Bronchial epithelial cell (primary cell): ENCODE measurements around the gene STOML1. TPM values are rescaled to one million over a fixed set of nuclear protein-coding genes. Genes with fewer than 3 reads are reported as not detected.

ENCODE experiments used
- DNase-seq: peaks from one replicate; pipeline ENCODE4 v3.0.0-alpha.2; 2010; ENCODE audit warnings: low read depth
- FAIRE-seq: peaks from 2 replicates; lab custom pipeline; 2011; peaks lifted over from hg19 to GRCh38; lab: Jason Lieb, UNC
- H3K27me3 ChIP-seq: 2 replicates; pipeline ENCODE4 v1.5.1; 2011; ENCODE audit warnings: low read length; ENCODE audit not compliant: control insufficient read depth, insufficient read depth
- H3K36me3 ChIP-seq: 2 replicates; pipeline ENCODE4 v1.5.1; 2011; ENCODE audit warnings: low read length; ENCODE audit not compliant: control insufficient read depth, insufficient read depth
- H3K4me3 ChIP-seq: 2 replicates; pipeline ENCODE4 v1.5.1; 2011; ENCODE audit warnings: mild to moderate bottlenecking, low read depth, low read length, control low read depth
- total RNA-seq: library from RNA; depleted of rRNA; stranded (reverse); fragments of >200 nt; gene quantifications from 2 replicates; pipeline ENCODE4 v1.2.1, GENCODE V29; 2014
- TF ChIP-seq, protein P1 (sequence below): IDR thresholded peaks from 2 replicates; pipeline ENCODE4 v1.5.1; 2011; ENCODE audit warnings: mild to moderate bottlenecking, moderate library complexity, low read length, control low read depth, inconsistent platforms; ENCODE audit not compliant: insufficient read depth, severe bottlenecking

The STOML1 gene
- total RNA-seq, 1 donor from 2014 or later = 9.5 TPM

DNA sequence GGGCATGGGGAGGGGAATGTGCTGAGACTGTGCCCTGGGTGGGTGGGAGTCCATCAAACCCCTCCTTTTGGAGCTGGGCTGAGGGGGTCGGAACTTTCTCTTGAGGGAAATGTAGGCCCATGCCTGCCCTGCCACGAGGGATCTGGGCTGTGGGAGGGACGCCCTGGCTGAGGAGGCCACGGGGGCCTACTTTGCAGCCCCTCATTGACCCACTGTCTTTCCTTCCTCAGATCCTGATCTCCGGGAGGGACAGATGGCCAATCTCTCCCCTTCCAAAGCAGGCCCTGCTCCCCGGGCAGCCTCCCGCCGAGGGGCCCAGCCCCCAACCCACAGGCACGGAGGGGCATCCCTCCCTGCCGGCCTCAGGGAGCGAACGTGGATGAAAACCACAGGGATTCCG is 40.5 kb downstream of the STOML1 start:
- Histone ChIP-seq H3K4me3 (no peak overlapping the region), H3K27me3 (no peaks in the 10 kb centered on the region), H3K36me3 (no peaks in the 10 kb centered on the region)
- DNase-seq (no peak), FAIRE-seq (no peak)
- TF ChIP-seq, protein P1, sequence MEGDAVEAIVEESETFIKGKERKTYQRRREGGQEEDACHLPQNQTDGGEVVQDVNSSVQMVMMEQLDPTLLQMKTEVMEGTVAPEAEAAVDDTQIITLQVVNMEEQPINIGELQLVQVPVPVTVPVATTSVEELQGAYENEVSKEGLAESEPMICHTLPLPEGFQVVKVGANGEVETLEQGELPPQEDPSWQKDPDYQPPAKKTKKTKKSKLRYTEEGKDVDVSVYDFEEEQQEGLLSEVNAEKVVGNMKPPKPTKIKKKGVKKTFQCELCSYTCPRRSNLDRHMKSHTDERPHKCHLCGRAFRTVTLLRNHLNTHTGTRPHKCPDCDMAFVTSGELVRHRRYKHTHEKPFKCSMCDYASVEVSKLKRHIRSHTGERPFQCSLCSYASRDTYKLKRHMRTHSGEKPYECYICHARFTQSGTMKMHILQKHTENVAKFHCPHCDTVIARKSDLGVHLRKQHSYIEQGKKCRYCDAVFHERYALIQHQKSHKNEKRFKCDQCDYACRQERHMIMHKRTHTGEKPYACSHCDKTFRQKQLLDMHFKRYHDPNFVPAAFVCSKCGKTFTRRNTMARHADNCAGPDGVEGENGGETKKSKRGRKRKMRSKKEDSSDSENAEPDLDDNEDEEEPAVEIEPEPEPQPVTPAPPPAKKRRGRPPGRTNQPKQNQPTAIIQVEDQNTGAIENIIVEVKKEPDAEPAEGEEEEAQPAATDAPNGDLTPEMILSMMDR = no peak

DNA sequence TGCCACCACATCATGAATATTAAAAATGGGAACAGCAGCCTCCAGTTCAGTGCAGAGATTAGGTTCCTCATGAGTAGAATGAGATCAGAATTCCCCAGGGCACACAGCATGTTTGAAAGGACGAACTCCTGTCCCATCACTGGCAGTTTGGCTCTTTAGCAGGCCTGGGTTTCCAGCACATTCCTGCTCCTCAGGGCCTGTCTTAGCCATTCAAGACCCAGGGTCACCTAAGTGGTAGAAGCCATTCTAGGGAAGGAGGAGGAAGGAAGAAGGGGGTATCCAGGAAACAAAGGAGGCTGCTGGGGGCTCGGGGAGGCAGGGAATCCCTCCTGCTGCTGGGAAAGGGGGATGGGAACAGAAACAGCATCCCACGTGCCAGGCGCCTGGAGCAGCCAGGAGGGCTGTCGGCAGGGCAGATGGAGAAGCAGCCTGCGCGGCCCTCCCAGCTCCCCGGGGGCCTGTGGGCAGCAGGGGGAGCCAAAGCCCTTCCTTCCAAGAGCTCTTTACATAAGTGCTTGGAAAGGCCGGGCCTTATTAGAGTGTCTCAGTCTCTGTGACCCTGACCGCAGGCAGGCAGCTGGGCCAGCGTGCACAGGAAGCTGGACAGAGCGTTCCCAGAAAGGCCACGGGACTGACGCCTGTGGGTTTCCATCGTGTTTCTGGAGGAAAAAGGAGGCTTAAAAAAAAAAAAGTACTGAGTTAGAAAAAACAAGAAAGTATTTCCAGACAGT is 41.1 kb downstream of the STOML1 start:
- FAIRE-seq = no peak
- Histone ChIP-seq H3K27me3 (no peaks in the 10 kb centered on the region), H3K4me3 (no peak overlapping the region), H3K36me3 (no peaks in the 10 kb centered on the region)
- peak; percentile 60 for DNase-seq
- TF ChIP-seq, protein P1 = peak; percentile 78

DNA sequence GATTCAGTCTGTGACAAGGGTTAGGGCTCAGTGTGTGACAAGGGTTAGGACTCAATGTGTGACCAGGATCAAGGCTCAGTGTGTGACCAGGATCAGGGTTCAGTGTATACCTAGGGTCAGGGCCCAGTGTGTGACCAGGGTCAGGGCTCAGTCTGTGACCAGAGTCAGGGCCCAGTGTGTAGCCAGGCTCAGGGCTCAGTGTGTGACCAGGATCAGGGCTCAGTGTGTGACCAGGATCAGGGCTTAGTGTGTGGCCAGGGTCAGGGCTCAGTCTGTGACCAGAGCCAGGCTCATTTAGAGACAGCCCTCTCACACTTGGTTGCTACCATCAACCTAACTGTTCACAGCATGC is 41.6 kb downstream of the STOML1 start:
- TF ChIP-seq, protein P1 = no peak
- Histone ChIP-seq H3K36me3 (no peaks in the 10 kb centered on the region), H3K27me3 (no peaks in the 10 kb centered on the region), H3K4me3 (no peak overlapping the region)
- no peak for DNase-seq
- no peak for FAIRE-seq

DNA sequence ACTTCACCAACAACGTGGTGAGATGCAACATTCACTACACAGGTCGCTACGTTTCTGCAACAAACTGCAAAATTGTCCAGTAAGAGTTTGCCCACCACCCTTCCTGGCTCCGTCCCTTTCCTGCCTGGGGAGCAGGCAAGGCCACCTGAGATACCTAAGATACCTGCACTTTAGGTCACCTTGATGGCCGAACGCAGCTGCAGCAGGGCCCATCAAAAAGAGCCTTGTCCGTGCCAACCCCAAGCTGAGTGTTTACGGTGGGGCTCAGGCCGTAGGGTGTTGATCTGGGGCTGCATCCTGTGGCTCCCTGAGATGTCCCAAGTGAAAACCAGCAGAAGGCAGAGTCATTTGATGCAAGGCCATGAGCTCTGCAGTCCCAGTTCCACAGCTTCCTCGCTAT is 42.6 kb downstream of the STOML1 start:
- TF ChIP-seq, protein P1 = no peak
- FAIRE-seq = peak; percentile 68
- Histone ChIP-seq H3K4me3 (no peak overlapping the region), H3K27me3 (no peaks in the 10 kb centered on the region), H3K36me3 (no peaks in the 10 kb centered on the region)
- no peak for DNase-seq

DNA sequence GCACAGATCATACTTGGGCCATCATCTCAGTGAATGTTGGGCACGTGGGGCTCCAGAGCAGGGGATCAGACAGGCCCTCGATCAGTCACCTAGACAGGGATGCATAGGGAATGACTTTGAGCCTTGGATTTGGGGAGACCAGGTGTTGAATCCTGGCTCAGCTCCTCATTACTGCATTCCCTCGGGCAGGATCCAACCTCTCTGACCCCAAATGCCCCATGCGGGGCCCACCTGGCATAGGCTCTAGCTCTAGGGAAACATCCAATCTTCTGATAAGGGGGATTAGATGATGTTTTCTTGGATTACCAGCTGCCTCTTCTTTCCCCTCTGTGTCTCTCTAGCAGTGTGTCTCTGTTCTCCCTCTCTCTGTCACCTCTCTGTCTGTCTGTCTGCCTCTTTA is 43.1 kb downstream of the STOML1 start:
- Histone ChIP-seq H3K36me3 (no peaks in the 10 kb centered on the region), H3K4me3 (no peak overlapping the region), H3K27me3 (no peaks in the 10 kb centered on the region)
- TF ChIP-seq, protein P1 = no peak
- no peak for DNase-seq
- no peak for FAIRE-seq

DNA sequence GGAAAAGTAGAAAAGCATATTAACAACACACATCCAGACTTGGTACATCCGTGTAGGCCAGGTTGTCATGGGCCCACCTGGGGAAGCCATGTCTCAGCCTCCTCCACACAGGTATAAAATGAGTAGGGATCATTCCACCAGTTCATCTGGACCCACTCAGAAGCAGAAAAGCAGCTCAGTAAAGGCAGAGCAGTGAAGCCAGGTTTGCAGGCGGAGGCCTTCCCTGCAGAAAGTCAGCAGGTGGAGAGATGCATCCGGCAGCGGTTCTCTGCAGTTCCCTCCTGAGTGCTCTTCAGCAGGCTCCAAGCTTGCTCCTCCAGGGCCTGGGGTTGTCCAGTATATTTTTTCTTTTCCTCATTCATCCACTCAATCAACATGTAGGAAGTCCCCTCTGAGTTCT is 43.7 kb downstream of the STOML1 start:
- no peaks in the 10 kb centered on the region for H3K36me3 ChIP-seq
- no peak for DNase-seq

More for the DNA sequence above, 43.7 kb downstream of the STOML1 start:
- no peak overlapping the region for H3K4me3 ChIP-seq
- TF ChIP-seq, protein P1 = no peak
- no peaks in the 10 kb centered on the region for H3K27me3 ChIP-seq
- no peak for FAIRE-seq
